CD4-positive, alpha-beta T cell (primary cell): ENCODE measurements around the gene UBE2U. TPM values are rescaled to one million over a fixed set of nuclear protein-coding genes. Genes with fewer than 3 reads are reported as not detected.

ENCODE experiments used
- ATAC-seq: fragments of 200-7000 bp; cut with Tn5 transposase; one replicate; pipeline ENCODE4 v1.10.0; 2022; ENCODE audit warnings: mild to moderate bottlenecking; ENCODE audit not compliant: poor library complexity
- CTCF ChIA-PET: fragments of 350-600 bp; sonication (Branson Sonifier 250); formaldehyde crosslinking; loops from one replicate; lab custom pipeline; 2021; ENCODE audit warnings: antibody characterized with exemption, inconsistent platforms; lab: Charles Lee
- POLR2A ChIA-PET: fragments of 350-600 bp; sonication (Branson Sonifier 250); formaldehyde crosslinking; loops from one replicate; lab custom pipeline; 2021; ENCODE audit warnings: antibody characterized with exemption, inconsistent platforms; lab: Charles Lee
- DNase-seq, 14 experiments: peaks; one replicate each; pipeline ENCODE4 v3.0.0-alpha.2; 2013 to 2020; ENCODE audit warnings: mixed read lengths in 2 of 14
- H3K27ac ChIP-seq, 2 donors: one replicate each; pipeline versions ENCODE4 v1.5.1 to v1.7.0; 2013; ENCODE audit warnings: low read length in 2 of 2, low read depth in 1 of 2, mild to moderate bottlenecking in 1 of 2
- H3K27me3 ChIP-seq, 2 experiments: 1 replicate in 1 of 2; 2 replicates in 1 of 2; pipeline versions ENCODE4 v1.6.1 to v1.7.0; 2013; ENCODE audit warnings: low read length in 2 of 2, control low read depth in 1 of 2, mild to moderate bottlenecking in 1 of 2, moderate library complexity in 1 of 2; ENCODE audit not compliant: insufficient read depth in 2 of 2, control insufficient read depth in 1 of 2
- H3K36me3 ChIP-seq: one replicate; pipeline ENCODE4 v1.6.1; 2013; ENCODE audit warnings: low read length, control low read depth; ENCODE audit not compliant: insufficient read depth
- H3K4me1 ChIP-seq: one replicate; pipeline ENCODE4 v1.6.1; 2013; ENCODE audit warnings: low read length, control low read depth; ENCODE audit not compliant: insufficient read depth
- H3K4me3 ChIP-seq: one replicate; pipeline ENCODE4 v1.5.1; 2013; ENCODE audit warnings: mild to moderate bottlenecking, low read length, moderate library complexity
- H3K9me3 ChIP-seq, 2 experiments: 1 replicate in 1 of 2; 2 replicates in 1 of 2; pipeline versions ENCODE4 v1.6.1 to v1.7.0; 2013; ENCODE audit warnings: low read length in 2 of 2, mild to moderate bottlenecking in 2 of 2, control low read depth in 1 of 2, moderate library complexity in 1 of 2; ENCODE audit not compliant: control insufficient read depth in 1 of 2, insufficient read depth in 1 of 2
- H3K27ac Mint-ChIP-seq: one replicate; pipeline ENCODE4 v1.8.0; 2020; ENCODE audit warnings: mixed read lengths
- H3K27me3 Mint-ChIP-seq: one replicate; pipeline ENCODE4 v1.8.0; 2021; ENCODE audit warnings: mixed read lengths
- H3K36me3 Mint-ChIP-seq: one replicate; pipeline ENCODE4 v1.8.0; 2021; ENCODE audit warnings: low read depth, mixed read lengths
- H3K4me1 Mint-ChIP-seq: one replicate; pipeline ENCODE4 v1.8.0; 2021; ENCODE audit warnings: low read depth, mixed read lengths
- H3K4me3 Mint-ChIP-seq: one replicate; pipeline ENCODE4 v1.8.0; 2020; ENCODE audit warnings: mild to moderate bottlenecking, mixed read lengths
- H3K9me3 Mint-ChIP-seq: one replicate; pipeline ENCODE4 v1.8.0; 2020; ENCODE audit warnings: mixed read lengths
- intact Hi-C, 2 experiments: fragments of 100-400 bp; cut with DNase I in 1 of 2; cut with micrococcal nuclease in 1 of 2; formaldehyde crosslinking; loops; one replicate each; pipeline versions ENCODE4 v1.15.1 to v1.9.0; 2023 to 2025; cut with DNase I, micrococcal nuclease
- total RNA-seq, 174 experiments: library from RNA in 2 of 174; stranded (reverse) in 2 of 174; gene quantifications; one replicate each; pipeline ENCODE4 v1.2.3 and lab custom pipeline; 2021 to 2026
- TF ChIP-seq, protein P1 (sequence below): fragments of 200-600 bp; IDR thresholded peaks from one replicate; pipeline ENCODE4 v1.8.0; 2022; ENCODE audit warnings: antibody characterized with exemption, mild to moderate bottlenecking

The UBE2U gene
- total RNA-seq, 2 experiments from 2014 or later: not detected

DNA sequence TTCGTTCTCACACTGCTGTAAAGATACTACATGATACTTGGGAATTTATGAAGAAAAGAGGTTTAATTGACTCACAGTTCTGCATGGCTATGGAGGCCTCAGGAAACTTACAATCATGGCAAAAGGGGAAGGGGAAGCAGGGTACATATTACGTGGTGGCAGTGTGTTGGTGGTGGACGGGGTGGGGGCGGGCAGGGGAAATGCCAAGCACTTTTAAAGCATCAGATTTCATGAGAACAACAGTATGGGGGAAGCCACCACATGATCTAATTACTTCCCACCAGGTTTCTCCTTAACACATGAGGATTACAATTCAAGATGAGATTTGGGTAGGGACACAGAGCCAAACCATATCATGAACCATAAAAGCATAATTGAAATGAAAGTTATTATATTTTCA lies 88.5 kb downstream of the UBE2U start:
- Histone ChIP-seq H3K27ac (no peak overlapping the region), H3K9me3 (no peaks in the 10 kb centered on the region), H3K4me1 (no peaks in the 10 kb centered on the region), H3K36me3 (no peaks in the 10 kb centered on the region), H3K4me3 (no peak overlapping the region), H3K27me3 (no peaks in the 10 kb centered on the region)
- no peak for DNase-seq
- H3K9me3 Mint-ChIP-seq: no peaks in the 10 kb centered on the region
- no peaks in the 10 kb centered on the region for H3K4me1 Mint-ChIP-seq
- CTCF ChIA-PET: no interaction called here
- intact Hi-C loops: no loop called here
- no peak overlapping the region for H3K4me3 Mint-ChIP-seq
- H3K27ac Mint-ChIP-seq: no peak overlapping the region
- POLR2A ChIA-PET: no interaction called here
- TF ChIP-seq, protein P1, sequence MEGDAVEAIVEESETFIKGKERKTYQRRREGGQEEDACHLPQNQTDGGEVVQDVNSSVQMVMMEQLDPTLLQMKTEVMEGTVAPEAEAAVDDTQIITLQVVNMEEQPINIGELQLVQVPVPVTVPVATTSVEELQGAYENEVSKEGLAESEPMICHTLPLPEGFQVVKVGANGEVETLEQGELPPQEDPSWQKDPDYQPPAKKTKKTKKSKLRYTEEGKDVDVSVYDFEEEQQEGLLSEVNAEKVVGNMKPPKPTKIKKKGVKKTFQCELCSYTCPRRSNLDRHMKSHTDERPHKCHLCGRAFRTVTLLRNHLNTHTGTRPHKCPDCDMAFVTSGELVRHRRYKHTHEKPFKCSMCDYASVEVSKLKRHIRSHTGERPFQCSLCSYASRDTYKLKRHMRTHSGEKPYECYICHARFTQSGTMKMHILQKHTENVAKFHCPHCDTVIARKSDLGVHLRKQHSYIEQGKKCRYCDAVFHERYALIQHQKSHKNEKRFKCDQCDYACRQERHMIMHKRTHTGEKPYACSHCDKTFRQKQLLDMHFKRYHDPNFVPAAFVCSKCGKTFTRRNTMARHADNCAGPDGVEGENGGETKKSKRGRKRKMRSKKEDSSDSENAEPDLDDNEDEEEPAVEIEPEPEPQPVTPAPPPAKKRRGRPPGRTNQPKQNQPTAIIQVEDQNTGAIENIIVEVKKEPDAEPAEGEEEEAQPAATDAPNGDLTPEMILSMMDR: no peak
- no peak for ATAC-seq
- H3K36me3 Mint-ChIP-seq: no peaks in the 10 kb centered on the region
- peaks cover 35% of the 10 kb centered on the region for H3K27me3 Mint-ChIP-seq

DNA sequence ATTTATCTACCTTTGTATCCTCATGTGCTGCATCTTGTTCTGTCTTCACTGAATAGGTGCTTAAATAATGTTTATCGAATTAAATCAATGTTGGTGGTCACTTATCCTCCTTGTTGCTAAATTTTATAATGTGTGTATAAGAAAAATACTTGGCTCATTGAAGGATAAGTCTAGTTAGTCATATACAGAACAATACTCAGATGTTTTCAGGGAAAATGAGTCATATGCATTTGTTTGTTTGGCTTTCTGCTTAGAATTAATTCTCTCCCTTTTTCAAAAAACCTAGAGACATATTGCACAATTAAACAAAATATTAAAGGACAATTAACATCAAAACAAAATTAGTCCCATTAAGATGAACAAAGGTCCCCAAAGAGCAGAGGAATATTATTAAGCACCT lies 89.0 kb downstream of the UBE2U start:
- no peak overlapping the region for H3K27ac Mint-ChIP-seq
- ChIA-PET POLR2A (no interaction called here), CTCF (no interaction called here)
- H3K4me1 Mint-ChIP-seq: no peaks in the 10 kb centered on the region
- H3K4me3 Mint-ChIP-seq: no peak overlapping the region
- H3K4me1 ChIP-seq: no peaks in the 10 kb centered on the region
- H3K36me3 ChIP-seq: no peaks in the 10 kb centered on the region
- no peak for DNase-seq
- H3K27me3 Mint-ChIP-seq: peaks cover 38% of the 10 kb centered on the region
- intact Hi-C loops: no loop called here
- H3K27me3 ChIP-seq: peaks cover 0 to 5% of the 10 kb centered on the region in 2 experiments
- no peaks in the 10 kb centered on the region for H3K36me3 Mint-ChIP-seq
- H3K4me3 ChIP-seq: no peak overlapping the region
- H3K27ac ChIP-seq: no peak overlapping the region
- no peaks in the 10 kb centered on the region for H3K9me3 ChIP-seq
- H3K9me3 Mint-ChIP-seq: no peaks in the 10 kb centered on the region
- no peak for ATAC-seq
- TF ChIP-seq, protein P1: no peak

DNA sequence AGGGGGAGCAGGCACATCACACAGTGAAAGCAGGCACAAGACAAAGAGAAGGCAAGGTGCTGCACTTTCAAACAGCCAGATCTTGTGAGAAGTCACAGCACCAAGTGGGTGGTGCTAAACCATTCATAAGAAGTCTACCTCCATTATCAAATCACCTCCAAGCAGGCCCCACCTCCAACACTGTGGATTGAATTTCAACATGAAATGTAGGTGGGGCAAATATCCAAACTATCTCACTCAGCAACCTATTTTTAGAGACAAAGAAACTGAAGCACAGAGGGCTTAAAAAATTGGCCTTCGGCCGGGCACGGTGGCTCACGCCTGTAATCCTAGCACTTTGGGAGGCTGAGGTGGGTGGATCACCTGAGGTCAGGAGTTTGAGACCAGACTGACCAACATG lies 90.4 kb downstream of the UBE2U start:
- Histone ChIP-seq H3K27ac (no peak overlapping the region), H3K9me3 (no peaks in the 10 kb centered on the region), H3K27me3 (peaks cover 0 to 7% of the 10 kb centered on the region in 2 experiments), H3K4me1 (no peaks in the 10 kb centered on the region), H3K4me3 (no peak overlapping the region), H3K36me3 (no peaks in the 10 kb centered on the region)
- Mint-ChIP-seq H3K4me3 (no peak overlapping the region), H3K27ac (no peak overlapping the region), H3K9me3 (no peaks in the 10 kb centered on the region), H3K27me3 (peaks cover 35% of the 10 kb centered on the region), H3K36me3 (no peaks in the 10 kb centered on the region), H3K4me1 (no peaks in the 10 kb centered on the region)
- ChIA-PET CTCF (no interaction called here), POLR2A (no interaction called here)
- TF ChIP-seq, protein P1: no peak
- ATAC-seq (no peak), DNase-seq (no peak)
- intact Hi-C loops: no loop called here
